A673 (cell line): Measurements from ENCODE around the gene PDLIM1. TPM values are rescaled to one million over a fixed set of nuclear protein-coding genes. Genes with fewer than 3 reads are reported as not detected.
A peak's percentile ranks its signal among the peaks of the same experiment; 100 is the strongest.

Source experiments
- BruUV-seq: library from RNA; stranded (reverse); fragments of 400-500 nt; replicated peaks from 2 replicates; lab custom pipeline; 2021; lab: Mats Ljungman, UMichigan
- CTCF ChIA-PET: fragments of 300-600 bp; sonication (Branson Sonifier 250); formaldehyde crosslinking; loops from one replicate; lab custom pipeline; 2022; ENCODE audit warnings: antibody characterized with exemption; lab: Charles Lee
- POLR2A ChIA-PET: fragments of 300-600 bp; sonication (Branson Sonifier 250); formaldehyde crosslinking; loops from one replicate; lab custom pipeline; 2022; ENCODE audit warnings: antibody characterized with exemption; ENCODE audit not compliant: low non-redundant PET; lab: Charles Lee
- DNase-seq: peaks from one replicate; pipeline ENCODE4 v3.0.0-alpha.2; 2015; ENCODE audit warnings: low spot score
- H3K27ac ChIP-seq: fragments of 200-600 bp; sonication (generic); 2 replicates; pipeline ENCODE4 v1.5.1; 2016; ENCODE audit warnings: mixed run types, low read depth, mild to moderate bottlenecking, mixed read lengths, antibody characterized with exemption, low read length; ENCODE audit not compliant: poor library complexity, severe bottlenecking
- H3K27me3 ChIP-seq: fragments of 200-600 bp; sonication (generic); replicated peaks from 2 replicates; pipeline ENCODE4 v1.6.1; 2017; ENCODE audit warnings: mixed run types, low read depth, mild to moderate bottlenecking, mixed read lengths, antibody characterized with exemption, low read length; ENCODE audit not compliant: insufficient read depth, poor library complexity
- H3K36me3 ChIP-seq: fragments of 200-600 bp; sonication (generic); 2 replicates; pipeline ENCODE4 v1.6.1; 2016; ENCODE audit warnings: mixed run types, mild to moderate bottlenecking, mixed read lengths, antibody characterized with exemption, low read length; ENCODE audit not compliant: insufficient read depth, poor library complexity, severe bottlenecking
- H3K4me1 ChIP-seq: fragments of 200-600 bp; sonication (generic); 2 replicates; pipeline ENCODE4 v1.6.1; 2017; ENCODE audit warnings: mixed run types, mild to moderate bottlenecking, mixed read lengths, antibody characterized with exemption, low read length; ENCODE audit not compliant: insufficient read depth, poor library complexity, severe bottlenecking
- H3K4me3 ChIP-seq: fragments of 200-600 bp; sonication (generic); 2 replicates; pipeline ENCODE4 v1.5.1; 2016; ENCODE audit warnings: low read depth, mixed run types, mild to moderate bottlenecking, mixed read lengths, low read length; ENCODE audit not compliant: poor library complexity, severe bottlenecking
- H3K9me3 ChIP-seq: fragments of 200-600 bp; sonication (generic); 2 replicates; pipeline ENCODE4 v1.6.1; 2016; ENCODE audit warnings: mixed run types, low read depth, mild to moderate bottlenecking, mixed read lengths, antibody characterized with exemption, low read length; ENCODE audit not compliant: poor library complexity, severe bottlenecking
- CTCF ChIP-seq: fragments of 300-800, 200-600 bp; sonication (generic); conservative IDR thresholded peaks from 2 replicates; pipeline ENCODE4 v1.5.1; 2017; ENCODE audit warnings: low read depth, mild to moderate bottlenecking, antibody characterized with exemption, low read length, moderate library complexity, mixed read lengths
- EZH2 ChIP-seq: fragments of 200-600 bp; sonication (generic); IDR thresholded peaks from 2 replicates; pipeline ENCODE4 v1.6.1; 2017; ENCODE audit warnings: borderline replicate concordance, low read depth, mild to moderate bottlenecking, mixed read lengths, antibody characterized with exemption, low read length; ENCODE audit not compliant: poor library complexity, severe bottlenecking
- intact Hi-C: fragments of 100-400 bp; cut with micrococcal nuclease; formaldehyde crosslinking; loops from one replicate; pipeline ENCODE4 v1.10.0; 2022; ENCODE audit not compliant: unreplicated experiment
- total RNA-seq: library from RNA; stranded (reverse); gene quantifications from 2 replicates; pipeline ENCODE4 v1.2.3, GENCODE V29; 2021

Gene PDLIM1
- total RNA-seq, 1 experiment from 2014 or later: 0.32 TPM

DNA sequence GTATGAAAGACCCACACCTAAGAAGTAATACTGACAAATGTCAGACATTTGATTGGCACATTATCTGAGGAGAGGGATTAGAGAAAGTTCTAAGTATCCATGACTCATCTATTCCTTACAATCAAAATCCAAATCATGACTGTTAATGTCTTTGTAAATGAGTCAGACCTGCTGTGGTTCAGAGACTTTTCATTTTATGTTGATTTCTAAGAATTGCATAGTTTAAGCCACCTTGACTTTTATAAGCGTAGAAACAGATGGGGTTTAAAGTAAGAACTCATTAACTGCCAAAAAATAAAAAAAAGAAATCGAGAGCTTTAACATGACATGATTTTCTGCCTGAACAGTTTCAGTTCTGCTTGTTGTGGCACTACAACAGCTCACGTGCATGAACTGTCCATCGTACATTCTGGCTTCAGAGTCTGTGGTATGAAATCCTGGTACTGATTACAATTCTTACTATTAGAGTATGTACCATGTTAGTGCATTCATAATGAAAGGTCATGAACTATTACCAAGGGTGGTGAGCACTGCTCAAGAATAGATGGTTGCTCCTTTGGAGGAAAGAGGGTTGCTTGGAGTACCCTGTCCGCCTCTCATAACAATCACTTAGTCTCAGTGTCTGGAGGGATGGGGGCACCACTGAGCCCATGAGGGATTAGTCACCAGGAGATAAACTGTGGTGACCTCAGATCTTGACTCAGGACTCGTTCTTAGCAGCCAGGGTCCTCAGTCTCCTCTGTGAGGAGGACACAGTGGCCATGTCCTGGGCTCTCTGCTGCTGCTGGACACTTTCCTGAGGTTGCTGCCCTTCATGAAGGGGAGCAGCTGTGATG, 54.5 kb downstream of the PDLIM1 start:
- Histone ChIP-seq H3K27me3 (no peaks in the 10 kb centered on the region), H3K4me1 (no peaks in the 10 kb centered on the region), H3K4me3 (no peak overlapping the region), H3K27ac (no peak overlapping the region), H3K36me3 (no peaks in the 10 kb centered on the region), H3K9me3 (no peaks in the 10 kb centered on the region)
- no peak for TF ChIP-seq CTCF
- no peak for TF ChIP-seq EZH2
- no TSS peak for BruUV-seq
- intact Hi-C loops: no loop called here
- ChIA-PET CTCF (interaction anchor here (0.6 kb wide), 1 partner anchor 608 kb away, joined by 4 read pairs; no protein-coding TSS in a partner anchor), POLR2A (no interaction called here)
- DNase-seq: peak; percentile 25

GRCh38 chr10:95235676-95236067, 55.1 kb downstream of the PDLIM1 start:
- no peaks in the 10 kb centered on the region for H3K36me3 ChIP-seq
- intact Hi-C loops: no loop called here
- BruUV-seq: no TSS peak
- DNase-seq: no peak
- H3K27ac ChIP-seq: no peak overlapping the region
- ChIA-PET CTCF (interaction anchor here (0.6 kb wide), 1 partner anchor 607 kb away, joined by 4 read pairs; no protein-coding TSS in a partner anchor), POLR2A (no interaction called here)
- TF ChIP-seq EZH2 (no peak), CTCF (no peak)
- no peak overlapping the region for H3K4me3 ChIP-seq
- no peaks in the 10 kb centered on the region for H3K9me3 ChIP-seq
- H3K4me1 ChIP-seq: no peaks in the 10 kb centered on the region
- no peaks in the 10 kb centered on the region for H3K27me3 ChIP-seq

- CTCF ChIA-PET: interaction anchor here (0.7 kb wide), 1 partner anchor 13 kb away, joined by 5 read pairs; no protein-coding TSS in a partner anchor
- BruUV-seq: no TSS peak
Measured at GRCh38 chr10:95234951-95235350, 55.9 kb downstream of the PDLIM1 start.

More at GRCh38 chr10:95234951-95235350, 55.9 kb downstream of the PDLIM1 start:
- Histone ChIP-seq H3K4me1 (no peaks in the 10 kb centered on the region), H3K27ac (no peak overlapping the region), H3K4me3 (no peak overlapping the region), H3K27me3 (no peaks in the 10 kb centered on the region), H3K9me3 (no peaks in the 10 kb centered on the region), H3K36me3 (no peaks in the 10 kb centered on the region)
- POLR2A ChIA-PET: no interaction called here
- peak; percentile 68 for DNase-seq
- TF ChIP-seq EZH2: no peak
- no peak for TF ChIP-seq CTCF
- intact Hi-C loops: no loop called here
